HG02798 (cell line): ENCODE measurements around the gene KCNF1.

Experiments used
- ATAC-seq: cut with Tn5 transposase; IDR thresholded peaks from one replicate; pipeline ENCODE4 v1.9.1; 2021; ENCODE audit warnings: mild to moderate bottlenecking; ENCODE audit not compliant: unreplicated experiment, poor library complexity

The KCNF1 gene

DNA sequence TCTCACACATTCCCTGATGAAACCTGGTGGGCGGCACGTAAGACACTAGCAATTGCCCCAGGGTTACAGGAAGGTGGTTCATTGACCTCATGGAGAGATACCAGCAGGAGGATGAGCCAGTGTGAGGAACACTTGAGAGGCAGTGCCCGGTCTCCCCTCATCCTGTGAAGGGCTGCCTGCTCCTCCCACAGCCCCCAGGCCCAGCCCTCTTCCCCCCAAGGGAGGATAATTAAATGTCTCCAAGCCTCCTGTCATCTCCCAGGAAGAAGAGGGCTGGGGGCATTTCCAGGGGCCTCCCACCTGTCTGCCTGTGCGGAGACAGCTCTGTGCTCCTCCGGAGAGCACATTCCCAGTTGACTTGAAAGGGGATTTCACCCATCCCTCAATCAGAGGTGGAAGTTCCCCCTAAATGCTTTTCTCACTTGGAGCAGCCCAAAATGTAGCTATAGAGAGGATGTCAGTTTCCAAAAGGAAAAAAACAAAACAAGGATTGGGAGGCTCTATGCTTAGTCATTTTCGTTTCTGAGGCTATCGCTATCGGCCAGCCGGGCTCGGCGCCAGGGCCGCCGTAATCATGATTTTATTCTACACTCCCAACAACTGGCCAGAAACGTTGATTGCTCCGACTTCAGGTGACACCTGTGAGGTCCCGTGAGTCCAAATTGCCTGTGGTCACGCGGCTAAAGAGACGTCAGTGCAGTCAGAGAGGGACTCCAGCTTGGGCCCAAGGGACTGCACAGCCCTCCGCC lies 7.1 kb downstream of the KCNF1 start:
- ATAC-seq, result no peak

DNA sequence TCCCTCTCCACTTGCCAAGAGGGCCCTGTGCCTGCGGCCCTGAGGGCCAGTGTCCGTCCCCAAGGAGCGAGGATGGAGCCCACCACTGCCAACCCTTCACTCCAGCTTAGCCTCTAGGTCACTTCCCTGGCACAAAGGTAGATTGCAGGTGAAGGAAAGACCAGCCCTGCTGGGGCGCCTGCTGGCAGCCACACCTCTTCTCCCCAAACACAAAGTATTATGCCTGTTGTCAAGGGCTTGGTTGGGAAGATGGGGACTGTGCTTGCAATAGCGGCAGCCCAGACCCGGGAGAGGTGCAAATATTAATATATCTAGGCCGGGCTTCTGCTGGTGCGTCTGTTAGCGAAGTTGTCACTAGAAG lies 7.7 kb downstream of the KCNF1 start:
- no peak for ATAC-seq

DNA sequence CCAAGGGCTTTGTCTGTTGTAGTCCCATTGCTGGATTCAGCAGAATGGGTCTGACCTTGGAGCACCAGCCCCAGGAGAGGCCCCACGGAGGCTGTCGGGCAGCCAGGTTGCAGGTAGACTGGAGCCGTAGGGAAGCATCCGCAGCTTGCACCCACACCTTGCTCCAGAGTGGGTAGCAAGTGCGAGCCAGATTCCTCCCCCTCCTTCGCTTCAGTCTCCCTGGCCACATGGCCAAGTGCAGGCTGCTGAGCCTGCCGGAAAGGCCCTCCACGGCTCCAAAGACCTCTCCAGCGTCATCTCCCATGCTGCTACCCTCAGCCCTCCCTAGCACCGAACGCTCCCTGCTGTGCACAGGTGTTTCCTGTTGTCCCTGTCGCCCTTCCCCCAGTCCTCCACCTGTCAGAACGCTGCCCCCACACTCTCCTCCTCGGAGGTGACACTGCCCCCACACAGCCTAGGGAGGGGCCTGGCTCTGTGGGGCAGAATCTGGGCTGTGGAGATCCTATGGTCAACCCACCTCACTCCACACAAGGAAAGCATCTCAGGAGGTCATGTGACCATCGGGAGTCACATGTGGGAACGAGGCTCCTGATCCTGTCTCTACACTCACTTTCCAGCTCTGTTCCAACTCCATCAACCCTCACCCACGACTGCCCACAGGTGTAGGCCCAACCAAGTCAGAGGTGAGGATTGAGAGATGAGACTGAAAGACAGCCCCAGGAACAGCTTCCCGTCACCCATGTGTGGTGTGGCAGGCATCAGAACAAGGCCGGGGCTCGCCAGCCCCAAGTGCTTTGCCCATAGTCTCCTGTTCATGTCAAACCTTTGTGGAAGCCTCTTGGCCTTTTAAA lies 8.3 kb downstream of the KCNF1 start:
- ATAC-seq, result no peak

DNA sequence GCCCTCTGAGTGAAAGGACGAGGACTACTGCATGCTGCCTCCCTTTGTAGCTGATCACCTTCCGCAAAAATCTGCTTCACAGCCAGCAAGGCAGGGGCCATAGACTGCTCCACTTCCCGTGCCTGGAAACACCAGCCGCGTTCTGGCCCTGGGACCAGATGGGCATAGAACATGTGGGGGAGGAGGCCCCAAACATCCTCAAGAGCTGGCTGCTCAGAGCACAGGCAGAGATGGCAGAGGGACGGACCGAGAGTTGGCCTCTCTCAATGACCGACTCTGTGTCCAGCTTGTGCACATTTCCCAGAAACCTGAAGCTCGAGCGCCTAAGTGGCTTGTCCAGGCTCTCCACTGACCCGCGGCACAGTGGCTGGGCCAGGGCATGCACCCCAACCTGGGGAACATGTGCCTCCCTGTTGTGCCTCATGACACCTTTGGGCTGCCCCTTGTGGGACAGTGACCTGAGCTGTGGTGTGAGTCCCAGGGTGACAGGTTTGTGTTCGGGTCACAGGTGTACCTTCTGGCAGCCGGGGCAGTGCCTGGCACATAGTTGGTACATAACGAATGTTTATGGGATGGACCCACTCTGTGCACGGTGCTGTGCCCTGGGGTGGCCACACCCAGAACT lies 9.1 kb downstream of the KCNF1 start:
- ATAC-seq, result no peak

DNA sequence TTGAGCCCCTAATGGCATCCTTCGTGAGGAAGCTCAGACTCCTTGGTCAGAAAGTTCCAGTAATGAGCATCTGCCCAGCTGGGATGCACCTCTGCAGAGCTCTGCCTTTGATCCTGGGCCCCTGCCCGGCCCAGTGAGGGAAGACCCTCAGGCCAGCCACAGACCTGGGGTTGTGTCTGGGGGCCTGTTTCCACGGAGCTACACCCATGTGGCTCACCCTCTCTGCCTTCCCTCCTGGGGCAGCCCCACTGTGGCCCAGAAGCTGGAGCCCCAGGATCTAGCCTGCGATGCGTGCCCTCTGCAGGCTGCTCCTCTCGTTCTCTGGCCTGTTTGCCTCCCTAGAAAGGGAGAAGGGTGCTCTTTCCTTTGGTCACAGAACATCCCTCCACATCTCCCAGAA lies 9.8 kb downstream of the KCNF1 start:
- no peak for ATAC-seq

DNA sequence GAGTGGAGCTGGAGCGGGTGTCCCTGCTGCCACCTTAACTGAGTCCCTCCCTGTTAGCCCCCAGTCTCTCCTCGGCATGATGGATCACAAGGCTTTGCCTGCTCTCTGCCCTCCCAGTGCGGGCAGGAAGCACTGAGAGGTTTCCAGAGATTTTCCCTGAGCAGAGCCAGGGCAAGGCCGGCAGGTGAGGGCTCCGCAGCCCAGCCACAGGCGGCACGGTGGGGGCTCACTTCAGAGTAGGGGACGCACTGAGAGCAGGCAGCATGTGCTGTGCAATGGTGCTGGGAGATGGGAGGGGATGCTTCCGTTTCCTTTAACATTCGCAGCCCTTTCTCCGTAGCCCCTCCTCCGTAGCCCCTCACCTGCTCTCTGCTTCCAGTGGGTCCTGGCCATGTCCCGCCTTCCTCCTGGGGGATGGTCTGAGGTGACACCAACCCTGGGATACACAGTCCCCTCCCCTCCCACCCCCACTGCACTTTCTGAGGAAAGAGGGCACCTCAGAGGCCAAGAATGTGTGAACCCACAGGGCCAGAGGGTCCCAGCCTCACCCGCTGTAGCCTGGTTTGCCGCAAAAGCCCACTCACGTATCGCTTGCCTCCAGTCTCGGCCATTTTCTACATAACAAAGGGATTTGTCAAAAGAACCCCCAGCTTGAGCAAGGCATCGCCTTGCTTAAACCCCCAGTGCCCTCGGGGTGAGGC lies 10.7 kb downstream of the KCNF1 start:
- ATAC-seq, result no peak

DNA sequence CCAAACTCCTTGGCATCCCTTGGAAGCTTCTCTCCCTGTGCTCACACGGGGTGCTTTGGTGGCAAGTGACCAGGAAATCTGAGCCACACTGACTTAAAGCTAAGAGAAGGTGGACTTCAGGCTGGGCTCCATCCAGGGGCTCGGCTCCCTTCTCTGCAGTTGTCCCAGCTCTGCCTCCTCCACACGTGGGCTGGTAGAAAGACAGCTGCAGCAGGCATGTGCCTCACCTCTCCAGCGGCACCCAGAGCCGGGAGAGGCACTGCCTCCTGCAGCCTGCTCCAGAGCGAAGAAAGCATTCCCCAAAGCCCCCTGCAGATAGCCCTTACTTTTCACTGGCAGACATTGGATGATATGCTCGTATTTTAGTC lies 11.3 kb downstream of the KCNF1 start:
- no peak for ATAC-seq

DNA sequence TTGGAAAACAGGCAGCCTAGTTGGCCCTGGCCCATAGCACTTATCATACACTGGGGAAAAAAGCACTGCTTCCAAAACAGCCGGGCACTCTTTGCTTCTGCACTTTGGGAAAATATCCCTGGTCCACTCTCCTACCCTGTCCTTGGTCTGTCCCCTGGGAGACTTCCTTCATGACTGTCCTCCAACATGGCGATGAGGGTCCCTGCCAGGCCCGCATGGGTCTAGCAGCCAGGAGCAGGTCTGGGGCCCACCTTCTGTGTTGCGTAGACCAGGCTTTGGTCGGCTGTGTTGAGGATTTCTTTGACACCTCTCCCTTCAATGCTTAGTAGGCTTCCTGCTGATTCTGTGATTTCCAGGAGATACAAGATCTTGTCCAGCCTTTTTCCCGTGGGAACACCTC lies 12.2 kb downstream of the KCNF1 start:
- ATAC-seq, result no peak

DNA sequence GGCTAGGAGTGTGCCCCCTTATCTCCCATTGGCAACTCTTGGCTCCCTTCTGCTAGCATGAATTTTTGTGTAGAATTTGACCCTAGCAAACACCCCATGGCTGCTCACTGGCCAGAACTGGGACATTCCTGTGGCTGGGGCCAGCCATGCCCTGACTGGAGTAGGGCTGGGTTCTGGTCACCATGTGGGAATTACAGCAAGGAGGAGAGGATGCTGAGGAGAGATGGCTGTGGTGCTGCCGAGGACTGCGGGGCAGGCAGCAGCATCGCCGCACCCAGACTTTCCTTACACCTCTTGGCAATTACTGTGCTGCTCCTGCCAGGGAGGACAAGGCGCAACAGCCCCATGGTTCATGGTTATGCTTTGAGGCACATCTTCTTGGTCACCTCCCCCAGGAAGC lies 12.7 kb downstream of the KCNF1 start:
- no peak for ATAC-seq

DNA sequence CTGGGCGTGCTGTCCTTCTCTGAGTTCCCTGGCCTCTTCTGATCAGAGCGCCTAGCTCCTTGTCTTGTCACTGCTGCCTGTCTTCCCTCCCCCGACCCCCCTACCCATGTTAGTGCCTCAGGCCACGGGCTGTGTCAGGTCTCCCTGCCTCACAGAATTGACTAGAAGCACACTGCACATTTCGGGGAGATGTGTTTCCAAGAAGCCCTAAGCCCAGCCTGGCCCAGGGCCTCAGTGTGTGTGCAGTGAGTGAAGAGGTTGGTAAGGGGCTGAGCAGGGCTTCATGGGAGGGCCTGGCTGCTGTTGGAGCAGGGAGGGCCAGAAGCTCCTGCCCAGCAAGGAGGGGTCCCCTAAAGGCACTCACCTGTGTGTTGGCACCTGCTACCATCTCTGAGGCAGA lies 13.1 kb downstream of the KCNF1 start:
- no peak for ATAC-seq

DNA sequence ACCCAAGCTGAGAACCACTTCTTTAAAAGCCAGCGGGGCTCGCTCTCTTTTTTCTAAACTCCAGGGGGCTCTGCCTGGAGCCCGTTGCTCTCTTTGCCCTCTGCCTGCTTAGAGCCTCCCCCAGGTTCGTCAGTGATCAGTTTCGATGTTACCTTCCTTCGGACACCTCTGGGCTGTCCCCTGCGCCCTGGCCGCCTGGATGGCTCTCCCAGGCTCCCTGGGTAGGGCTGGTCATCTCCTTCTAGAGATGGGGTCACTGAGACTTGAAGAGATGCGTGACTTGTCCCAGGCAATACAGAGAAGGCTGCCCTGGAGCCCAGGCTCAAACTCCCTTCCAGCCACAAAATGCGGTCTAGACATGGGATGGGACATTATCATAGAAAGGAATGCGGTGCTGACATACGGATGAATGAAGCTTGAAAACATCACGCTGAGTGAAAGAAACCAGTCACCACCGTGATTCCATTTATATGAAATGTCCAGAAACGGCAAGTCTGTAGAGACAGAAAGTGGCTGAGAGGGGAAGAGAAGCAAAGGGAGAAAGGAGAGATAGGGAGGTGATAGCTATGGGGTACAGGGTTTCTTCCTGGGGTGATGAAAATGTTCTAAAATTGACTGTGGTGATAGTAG lies 14.6 kb downstream of the KCNF1 start:
- no peak for ATAC-seq

DNA sequence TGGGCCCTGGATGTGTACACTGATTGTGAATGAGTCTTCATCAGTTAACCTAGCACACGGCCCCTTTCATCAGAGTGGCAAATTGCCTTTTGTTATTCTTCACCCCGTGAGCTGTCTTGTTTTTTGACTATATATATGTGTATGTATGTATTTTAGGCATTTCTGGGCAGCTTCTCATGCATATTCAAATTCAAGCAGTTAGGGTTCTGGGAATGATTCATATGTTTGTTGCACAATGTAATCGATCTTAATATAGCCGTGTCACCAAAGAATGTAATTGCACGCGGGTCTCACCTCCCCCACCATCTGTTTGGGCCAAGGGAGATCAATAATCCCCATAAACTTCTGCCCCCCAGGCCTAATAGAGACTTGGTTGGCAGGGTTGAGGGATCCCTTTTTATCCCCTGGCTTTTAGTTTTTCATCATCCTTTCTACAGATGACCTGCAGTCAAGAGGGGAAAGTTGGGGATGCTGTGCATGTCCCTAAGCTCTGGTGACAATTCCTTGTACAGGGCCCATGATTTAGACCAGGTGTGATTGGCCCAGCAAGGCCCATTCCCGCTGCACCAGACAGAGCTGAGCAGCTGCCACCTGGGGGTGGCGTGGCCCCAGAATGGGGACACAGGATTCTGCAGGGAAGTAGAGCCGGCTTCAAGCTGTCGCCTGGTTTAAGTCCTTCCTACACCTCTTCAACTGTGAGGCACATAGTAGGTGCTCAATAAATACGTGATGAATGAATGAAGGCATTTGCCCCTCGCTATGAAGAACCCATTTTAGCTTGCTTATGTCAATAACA lies 19.2 kb downstream of the KCNF1 start:
- no peak for ATAC-seq

DNA sequence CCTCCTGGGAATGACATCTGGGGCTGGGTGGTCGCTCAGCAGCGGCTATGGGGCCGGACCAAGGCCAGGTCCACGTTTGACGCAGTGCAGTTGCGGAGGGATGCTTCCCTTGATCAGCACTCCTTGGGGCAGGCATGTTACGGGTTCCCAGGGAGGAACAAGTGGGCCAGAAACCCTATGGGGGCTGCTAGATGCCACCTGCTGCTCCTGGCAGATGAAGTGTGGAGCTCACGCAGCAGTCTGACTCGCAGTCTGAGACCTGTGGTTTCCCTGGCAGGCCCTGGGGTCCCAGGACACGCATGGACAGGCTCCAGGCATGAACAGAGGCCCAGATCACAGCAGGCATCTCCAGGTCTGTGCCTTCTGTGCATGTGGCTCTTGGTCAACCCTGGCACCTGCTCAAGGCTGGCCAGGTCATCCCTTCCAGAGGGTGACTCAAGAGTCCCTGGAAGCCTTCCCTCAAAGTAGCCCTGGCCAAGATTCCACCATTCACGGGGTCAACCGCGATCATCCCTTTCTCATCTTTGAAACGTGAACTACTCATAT lies 20.0 kb downstream of the KCNF1 start:
- no peak for ATAC-seq

DNA sequence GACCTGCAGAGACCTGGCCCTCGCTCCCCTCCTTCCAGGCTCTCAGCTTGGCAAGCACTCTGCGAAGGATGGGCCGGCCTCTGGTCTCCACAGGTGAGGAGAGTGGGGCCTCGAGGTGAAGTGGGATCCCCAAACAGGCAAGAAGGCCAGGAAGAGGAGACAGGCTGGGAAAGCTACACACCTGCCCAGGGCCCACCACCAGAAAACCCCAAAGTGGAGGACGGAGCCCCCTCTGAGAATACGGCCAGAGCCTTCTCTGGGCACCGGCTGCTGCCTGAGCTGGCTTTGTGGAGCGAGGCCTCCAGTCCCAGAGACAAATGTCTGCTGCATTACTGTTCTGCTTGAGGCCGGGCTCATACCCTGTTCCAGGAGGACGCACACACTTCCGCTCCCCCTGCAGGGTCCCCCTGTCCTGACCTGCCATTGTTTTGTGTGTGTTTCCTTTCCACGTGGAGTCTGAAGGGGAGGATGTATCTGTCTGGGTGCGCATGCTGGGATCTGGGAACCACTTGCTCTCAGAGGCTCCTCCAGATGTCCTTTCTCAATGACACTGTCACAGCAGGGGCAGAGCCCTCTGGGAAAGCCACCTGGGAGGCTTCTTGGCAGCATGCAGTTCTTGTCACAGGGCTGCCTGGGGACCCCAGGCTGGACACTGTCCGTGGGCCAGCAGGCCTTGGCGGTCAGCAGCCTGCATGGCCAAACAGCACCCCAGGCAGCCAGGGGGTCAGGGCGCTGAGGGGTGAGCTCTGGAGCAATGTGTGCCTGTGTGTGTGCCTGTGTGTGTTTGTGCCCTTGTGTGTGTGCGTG lies 20.8 kb downstream of the KCNF1 start:
- ATAC-seq, result no peak

DNA sequence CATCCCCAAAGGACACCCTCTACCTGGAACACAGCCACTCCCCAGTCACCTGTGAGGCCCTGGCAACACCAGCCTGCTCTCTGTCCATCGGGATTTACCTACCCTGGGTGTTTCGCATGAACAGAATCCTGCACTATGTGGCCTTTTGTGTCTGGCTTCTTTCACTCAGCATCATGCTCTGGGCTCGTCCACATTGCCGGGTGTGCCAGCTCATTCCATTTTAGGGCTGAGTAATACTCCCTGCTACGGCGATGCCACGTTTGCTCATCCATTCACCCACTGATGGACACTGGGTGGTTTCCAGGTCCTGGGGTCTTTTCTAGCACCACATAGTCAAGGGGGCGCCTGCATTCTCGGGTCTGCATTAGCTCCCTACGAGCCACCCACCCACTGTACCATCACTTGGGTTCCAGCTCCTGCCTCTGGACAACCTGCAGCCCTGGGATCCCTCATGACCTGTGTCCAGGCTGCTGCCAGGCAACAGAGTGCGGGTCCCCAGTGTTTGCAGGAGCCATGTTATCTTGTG lies 22.0 kb downstream of the KCNF1 start:
- ATAC-seq, result no peak

DNA sequence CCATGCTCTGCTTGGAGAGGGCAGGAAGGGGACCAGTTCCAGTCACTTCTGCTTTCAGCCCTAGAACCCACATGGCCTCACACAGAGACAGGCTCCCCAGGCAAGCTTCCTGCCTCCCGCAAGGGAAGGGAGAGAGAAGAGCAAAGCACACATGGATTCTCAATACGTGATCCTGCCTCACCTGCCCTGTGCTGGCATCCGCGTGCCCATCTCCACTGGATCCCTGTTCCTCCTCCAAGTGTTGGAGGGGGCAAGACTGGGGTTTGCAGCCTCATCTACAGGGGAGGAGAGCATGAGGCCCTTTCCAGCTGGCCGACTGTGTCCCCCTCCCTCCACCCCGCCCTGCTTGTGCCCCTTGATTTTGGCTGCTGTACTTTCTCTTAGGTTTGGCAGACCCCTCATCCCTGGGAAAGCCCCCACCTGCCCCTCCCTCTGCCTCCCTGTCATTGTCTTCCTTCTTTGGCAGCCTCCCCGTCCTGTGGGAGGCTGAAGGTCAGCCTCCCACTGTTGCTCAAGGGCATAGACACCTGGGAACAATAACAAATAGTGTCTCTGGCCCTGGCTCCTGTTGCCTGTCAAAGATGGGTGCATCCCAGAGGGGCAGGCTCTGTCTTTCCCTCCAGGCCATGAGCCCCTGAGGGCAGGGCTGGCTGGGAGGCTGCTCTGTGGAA lies 22.7 kb downstream of the KCNF1 start:
- ATAC-seq, result no peak

DNA sequence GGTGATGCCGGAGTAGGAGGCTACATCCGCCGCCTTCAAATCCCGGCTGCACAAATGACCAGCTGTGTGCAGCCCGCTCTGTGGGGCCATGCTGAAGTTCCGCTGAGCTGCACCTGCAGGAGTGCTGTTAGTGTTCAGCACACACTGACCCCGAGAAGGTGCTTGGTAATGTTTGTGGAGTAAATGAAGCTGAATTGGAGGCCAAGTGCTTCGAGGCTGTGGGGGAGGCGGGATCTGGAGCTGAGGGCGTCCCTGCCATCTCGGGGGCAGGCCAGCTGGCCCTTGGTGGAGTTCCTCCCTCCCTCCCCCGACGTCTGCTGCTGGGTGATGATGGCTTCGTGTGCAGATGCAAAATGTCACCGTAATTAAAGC lies 23.2 kb downstream of the KCNF1 start:
- no peak for ATAC-seq

DNA sequence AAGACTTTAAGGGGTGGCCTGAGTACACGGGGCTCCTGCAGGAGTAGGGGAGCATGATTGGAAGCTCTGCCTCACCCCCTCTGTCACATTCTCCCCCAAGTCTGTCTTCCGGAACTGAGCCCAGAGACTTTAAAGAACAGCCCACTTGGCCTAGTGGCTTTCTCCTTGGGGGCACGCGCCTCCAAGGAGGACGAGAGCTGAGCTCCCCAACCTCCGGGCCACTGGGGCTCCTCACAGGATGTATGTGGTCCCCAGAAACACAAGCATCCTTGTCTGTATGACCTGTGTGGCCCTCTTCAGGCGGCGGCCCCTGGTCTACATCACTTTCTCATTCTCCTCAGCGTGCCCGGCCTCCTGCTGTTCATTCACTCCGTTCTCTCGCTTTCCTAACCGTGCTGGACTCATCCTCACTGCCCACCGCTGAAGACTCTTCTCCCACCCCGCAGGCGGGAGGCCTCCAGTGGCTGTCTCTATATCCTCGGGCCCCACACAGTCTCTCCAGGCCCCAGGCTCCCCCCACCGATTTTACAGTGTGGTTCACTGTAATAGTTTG lies 23.7 kb downstream of the KCNF1 start:
- ATAC-seq, result no peak
